ENCODE results near the gene TTLL9. TPM values are rescaled to one million over a fixed set of nuclear protein-coding genes. Genes with fewer than 3 reads are reported as not detected.

TTLL9 gene
- total RNA-seq, 2 experiments from 2014 or later = not detected

Other genes with a start within 250 kb of the TTLL9 start
- gene COX4I2, start 232.7 kb upstream of the TTLL9 start, total RNA-seq = not detected
- gene BCL2L1, start 147.8 kb upstream of the TTLL9 start, total RNA-seq = 100 to 1,000 TPM; 196 to 206 TPM
- gene TPX2, start 131.3 kb upstream of the TTLL9 start, total RNA-seq = 100 to 1,000 TPM; 111 TPM
- gene MYLK2, start 51.3 kb upstream of the TTLL9 start, total RNA-seq = under 1 TPM; 0.21 to 0.36 TPM
- gene FOXS1, start 25.0 kb upstream of the TTLL9 start, total RNA-seq = not detected
- gene DUSP15, start 107 bp upstream of the TTLL9 start, total RNA-seq = not detected
- 10 to 100 TPM; 20.2 to 22.0 TPM for gene PDRG1, start 81.4 kb downstream of the TTLL9 start, total RNA-seq
- under 1 TPM; 0.04 TPM for gene XKR7, start 97.5 kb downstream of the TTLL9 start, total RNA-seq
- not detected for gene CCM2L, start 139.8 kb downstream of the TTLL9 start, total RNA-seq
- not detected for gene HCK, start 181.6 kb downstream of the TTLL9 start, total RNA-seq
- gene TM9SF4, start 239.1 kb downstream of the TTLL9 start, total RNA-seq = 10 to 100 TPM; 39.2 to 42.5 TPM